GM06990 (cell line): ENCODE results near the gene MAP4K1.
"Not testable (repeated sequence)": the region's sequence is repeated elsewhere in the genome, so short reads cannot be mapped to it uniquely, and the experiment has no call there.

ENCODE experiments used
- DNase-seq: peaks from one replicate; pipeline ENCODE4 v3.0.0-alpha.2; 2011; ENCODE audit not compliant: insufficient read length; ENCODE audit errors: extremely low read depth
- H3K27me3 ChIP-seq: replicated peaks from 2 replicates; pipeline ENCODE4 v1.6.0; 2011; ENCODE audit warnings: low read length; ENCODE audit not compliant: control insufficient read depth, insufficient read depth
- H3K36me3 ChIP-seq: 2 replicates; pipeline ENCODE4 v1.5.1; 2011; ENCODE audit warnings: low read length; ENCODE audit not compliant: control insufficient read depth, insufficient read depth
- H3K4me3 ChIP-seq: replicated peaks from 2 replicates; pipeline ENCODE4 v1.5.1; 2011; ENCODE audit warnings: low read depth, mild to moderate bottlenecking, control low read depth, low read length
- CTCF ChIP-seq: IDR thresholded peaks from 2 replicates; pipeline ENCODE4 v1.5.1; 2011; ENCODE audit warnings: low read length, control low read depth, mild to moderate bottlenecking, inconsistent platforms; ENCODE audit not compliant: insufficient read depth, poor library complexity, severe bottlenecking

MAP4K1 gene

DNA sequence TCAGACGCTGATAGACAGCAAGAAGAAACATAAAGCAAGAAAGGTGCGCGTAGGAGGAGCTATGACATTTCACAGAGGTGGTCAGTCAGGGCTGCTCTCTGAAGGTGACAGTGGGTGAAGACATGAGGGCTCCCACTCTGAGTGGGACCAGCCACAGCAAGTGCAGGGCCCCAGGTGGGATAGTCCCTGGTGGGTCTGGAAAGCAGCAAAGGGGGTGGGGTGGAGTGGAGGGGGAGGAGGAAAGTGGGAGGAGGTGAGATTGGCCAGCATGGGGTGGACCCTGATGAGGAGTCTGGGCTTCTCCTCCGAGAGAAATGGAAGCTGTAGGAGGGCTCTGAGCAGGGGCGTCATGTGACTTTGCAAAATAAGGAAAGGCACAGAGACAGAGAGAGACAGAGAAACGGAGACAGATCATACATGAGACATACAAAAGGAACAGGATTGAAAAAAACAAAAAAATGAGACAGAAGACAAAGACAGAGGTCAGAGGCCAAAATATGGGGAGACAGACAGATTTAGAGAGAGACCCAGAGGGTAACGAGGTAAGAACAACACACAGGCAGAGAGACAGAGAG, 2.7 kb downstream of the MAP4K1 start:
- Histone ChIP-seq H3K4me3 (peak overlapping the region; percentile 10), H3K36me3 (peaks cover 15% of the 10 kb centered on the region), H3K27me3 (no peaks in the 10 kb centered on the region)
- no peak for TF ChIP-seq CTCF
- no peak for DNase-seq

DNA sequence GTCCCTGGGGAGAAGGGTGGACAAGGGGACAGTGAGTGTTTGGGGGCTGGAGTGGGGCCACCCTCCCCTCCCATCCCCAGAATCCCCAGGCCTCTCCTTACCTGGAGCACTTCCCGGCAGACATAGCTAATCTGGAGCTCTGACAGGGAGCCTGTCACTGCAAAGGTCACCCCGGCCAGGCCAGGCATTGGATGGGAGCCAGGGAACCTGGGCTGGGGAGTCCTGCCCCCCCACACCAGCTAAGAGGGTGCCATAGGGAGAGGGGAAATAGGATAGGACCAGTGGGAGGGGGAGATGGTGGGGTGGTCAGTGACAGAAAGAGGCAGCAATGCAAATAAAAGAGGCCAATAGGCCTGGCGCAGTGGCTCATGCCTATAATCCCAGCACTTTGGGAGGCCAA, 3.5 kb downstream of the MAP4K1 start:
- H3K27me3 ChIP-seq: no peaks in the 10 kb centered on the region
- no peak for TF ChIP-seq CTCF
- DNase-seq: no peak
- peaks cover 23% of the 10 kb centered on the region for H3K36me3 ChIP-seq
- no peak overlapping the region for H3K4me3 ChIP-seq

GRCh38 chr19:38606131-38606530, 11.6 kb downstream of the MAP4K1 start:
- DNase-seq: no peak
- Histone ChIP-seq H3K4me3 (no peak overlapping the region), H3K27me3 (no peaks in the 10 kb centered on the region), H3K36me3 (peaks cover 34% of the 10 kb centered on the region)
- TF ChIP-seq CTCF: no peak

DNA sequence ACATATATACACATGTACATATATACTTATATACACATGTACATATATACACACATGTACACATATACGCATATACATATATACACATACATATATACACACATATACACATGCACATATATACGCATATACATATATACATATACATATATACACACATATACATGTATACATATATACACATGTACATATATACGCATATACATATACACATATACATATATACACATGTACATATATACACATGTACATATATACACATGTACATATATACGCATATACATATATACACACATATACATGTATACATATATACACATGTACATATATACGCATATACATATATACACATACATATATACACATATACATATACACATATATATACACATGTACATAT, 14.9 kb downstream of the MAP4K1 start:
- DNase-seq, H3K4me3 ChIP-seq, H3K27me3 ChIP-seq: not testable (repeated sequence)
- peaks cover 26% of the 10 kb centered on the region for H3K36me3 ChIP-seq

DNA sequence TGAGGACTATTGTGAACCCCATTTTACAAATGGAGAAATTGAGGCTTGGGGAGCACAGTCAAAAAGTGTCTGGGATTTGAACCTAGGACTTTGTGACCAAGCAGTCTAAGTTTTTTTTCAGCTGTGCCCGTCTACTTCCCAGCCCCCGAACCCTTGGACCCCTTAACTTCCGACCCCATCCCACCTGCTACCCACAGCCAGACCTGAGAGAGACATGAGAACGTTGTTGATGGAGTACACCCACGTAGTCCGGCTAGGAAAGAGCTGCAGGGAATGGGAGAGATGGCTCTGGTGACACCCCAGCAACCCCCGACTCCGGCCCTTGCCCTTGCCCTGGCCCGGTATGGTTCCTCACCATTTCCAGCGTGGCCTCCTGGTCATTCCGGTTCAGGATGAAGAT, 18.0 kb downstream of the MAP4K1 start:
- DNase-seq: no peak
- peaks cover 28% of the 10 kb centered on the region for H3K36me3 ChIP-seq
- TF ChIP-seq CTCF: no peak
- H3K27me3 ChIP-seq: no peaks in the 10 kb centered on the region
- H3K4me3 ChIP-seq: no peak overlapping the region

DNA sequence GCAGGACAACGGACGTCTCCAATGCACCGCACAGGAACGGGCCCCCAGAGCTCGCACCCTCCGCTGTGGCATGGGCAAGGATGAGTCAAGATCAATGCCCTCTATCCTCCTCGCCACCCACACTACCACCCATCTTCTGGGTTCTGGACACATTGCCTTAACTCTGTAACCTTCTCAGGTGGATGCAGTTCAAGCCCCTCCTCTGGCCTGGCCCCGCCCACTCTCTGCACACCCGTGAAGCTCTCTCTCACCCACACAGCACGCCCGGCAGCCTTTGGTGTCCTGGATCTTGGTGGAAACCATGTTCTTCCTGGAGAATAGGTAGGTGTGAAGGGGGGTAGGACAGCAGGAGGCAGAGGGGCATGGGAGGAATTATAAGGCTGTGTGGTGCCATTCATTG, 20.7 kb downstream of the MAP4K1 start:
- no peak for TF ChIP-seq CTCF
- DNase-seq: no peak
- Histone ChIP-seq H3K4me3 (no peak overlapping the region), H3K36me3 (peaks cover 36% of the 10 kb centered on the region), H3K27me3 (no peaks in the 10 kb centered on the region)
